Measurements from ENCODE around the gene CCP110. TPM values are rescaled to one million over a fixed set of nuclear protein-coding genes. Genes with fewer than 3 reads are reported as not detected.

Gene CCP110
- polyA plus RNA-seq, 1 donor (not counting 4 experiments of a cell fraction or from before 2014, with no cell fraction given): 5.5 TPM

DNA sequence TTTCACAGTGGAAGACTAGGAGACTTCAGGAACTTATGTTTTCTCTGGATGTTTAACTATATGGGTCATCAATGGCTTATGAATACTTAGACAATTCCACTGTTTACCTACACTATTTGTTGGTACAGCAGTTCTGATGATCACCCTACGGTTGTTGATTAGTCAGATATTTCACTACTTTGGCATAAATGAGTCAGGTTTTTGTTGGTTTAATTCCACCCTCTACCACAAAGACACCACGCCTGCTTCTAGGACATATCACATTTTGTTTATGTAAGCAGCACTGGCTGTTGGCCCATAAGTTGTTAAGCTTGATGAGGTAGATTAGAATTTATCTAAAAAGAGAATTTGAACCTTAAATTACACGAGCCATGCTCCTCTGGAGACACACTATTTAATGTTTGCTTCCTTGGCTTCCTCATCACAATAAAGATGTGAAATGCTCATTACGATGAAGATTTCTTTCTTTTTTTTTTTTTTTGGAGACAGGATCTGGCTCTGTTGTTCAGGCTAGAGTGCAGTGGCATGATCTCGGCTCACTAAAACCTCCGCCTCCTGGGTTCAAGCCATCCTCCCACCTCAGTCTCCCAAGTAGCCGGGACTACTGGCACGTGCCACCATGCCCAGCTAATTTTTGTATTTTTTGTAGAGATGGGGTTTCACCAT is 6.2 kb upstream of the CCP110 start:
- Histone ChIP-seq H3K9me3 (ENCODE audit: control insufficient read depth, low read depth, low read length) (no peaks in the 10 kb centered on the region), H3K4me2 (ENCODE audit: control insufficient read depth, extremely low read depth, insufficient read depth, low read depth, low read length) (no peak overlapping the region), H3K27ac (ENCODE audit: control insufficient read depth, insufficient read depth, low read length) (peak overlapping the region; percentile 62), H3K9me1 (ENCODE audit: control insufficient read depth, extremely low read depth, insufficient read depth, low read length) (no peaks in the 10 kb centered on the region), H4K20me1 (ENCODE audit: control insufficient read depth, extremely low read depth, insufficient read depth, low read length) (peaks cover 3% of the 10 kb centered on the region), H2AFZ (ENCODE audit: control insufficient read depth, low read length) (no peak overlapping the region), H3K9ac (ENCODE audit: control insufficient read depth, extremely low read depth, insufficient read depth, low read length) (no peak overlapping the region), H3K4me1 (ENCODE audit: control insufficient read depth, extremely low read depth, insufficient read depth, low read length) (peaks cover 22% of the 10 kb centered on the region), H3K27me3 (ENCODE audit: control insufficient read depth, extremely low read depth, insufficient read depth, low read length) (no peaks in the 10 kb centered on the region), H3K36me3 (ENCODE audit: control insufficient read depth in 2 of 2, extremely low read depth in 1 of 2, insufficient read depth in 2 of 2, low read length in 2 of 2) (peaks cover 0 to 6% of the 10 kb centered on the region in 2 experiments), H3K4me3 (ENCODE audit: control insufficient read depth in 2 of 3, extremely low read depth in 1 of 3, insufficient read depth in 2 of 3, low read depth in 1 of 3, low read length in 3 of 3) (no peak overlapping the region), H3K79me2 (ENCODE audit: control insufficient read depth, insufficient read depth, low read length) (peaks cover 33% of the 10 kb centered on the region)
- peak; percentile 40 for DNase-seq (ENCODE audit: low read depth, low spot score)
- no peak for TF ChIP-seq EZH2 (IDR thresholded peaks at IDR 0.05; ENCODE audit: low read length)
- TF ChIP-seq CTCF (optimal IDR thresholded peaks at IDR 0.05 in 1 of 3, IDR thresholded peaks at IDR 0.05 in 1 of 3, conservative IDR thresholded peaks at IDR 0.05 in 1 of 3; ENCODE audit: extremely low read depth in 1 of 3, insufficient read depth in 2 of 3, low read length in 3 of 3): no peak
- FAIRE-seq: no peak
- dilution Hi-C loops (cut with MboI; ENCODE audit: extremely low pct_ligation_motif_present, low sequenced_read_pairs): loop anchor here (25.0 kb wide), 1 partner anchor 105 kb away; the partner anchor contains the start of gene TMC5

GRCh38 chr16:19518388-19518787 is 5.4 kb upstream of the CCP110 start:
- no peaks in the 10 kb centered on the region for H3K9me3 ChIP-seq (ENCODE audit: control insufficient read depth, low read depth, low read length)
- H4K20me1 ChIP-seq (ENCODE audit: control insufficient read depth, extremely low read depth, insufficient read depth, low read length): peaks cover 3% of the 10 kb centered on the region
- TF ChIP-seq CTCF (optimal IDR thresholded peaks at IDR 0.05 in 1 of 3, IDR thresholded peaks at IDR 0.05 in 1 of 3, conservative IDR thresholded peaks at IDR 0.05 in 1 of 3; ENCODE audit: extremely low read depth in 1 of 3, insufficient read depth in 2 of 3, low read length in 3 of 3): no peak
- TF ChIP-seq EZH2 (IDR thresholded peaks at IDR 0.05; ENCODE audit: low read length): no peak
- no peaks in the 10 kb centered on the region for H3K9me1 ChIP-seq (ENCODE audit: control insufficient read depth, extremely low read depth, insufficient read depth, low read length)
- H3K9ac ChIP-seq (ENCODE audit: control insufficient read depth, extremely low read depth, insufficient read depth, low read length): no peak overlapping the region
- H3K27ac ChIP-seq (ENCODE audit: control insufficient read depth, insufficient read depth, low read length): no peak overlapping the region
- no peaks in the 10 kb centered on the region for H3K27me3 ChIP-seq (ENCODE audit: control insufficient read depth, extremely low read depth, insufficient read depth, low read length)
- FAIRE-seq: no peak
- no peak for DNase-seq (ENCODE audit: low read depth, low spot score)
- no peak overlapping the region for H3K4me2 ChIP-seq (ENCODE audit: control insufficient read depth, extremely low read depth, insufficient read depth, low read depth, low read length)
- peaks cover 25% of the 10 kb centered on the region for H3K4me1 ChIP-seq (ENCODE audit: control insufficient read depth, extremely low read depth, insufficient read depth, low read length)
- H3K4me3 ChIP-seq (ENCODE audit: control insufficient read depth in 2 of 3, extremely low read depth in 1 of 3, insufficient read depth in 2 of 3, low read depth in 1 of 3, low read length in 3 of 3): no peak overlapping the region
- H3K79me2 ChIP-seq (ENCODE audit: control insufficient read depth, insufficient read depth, low read length): peaks cover 33% of the 10 kb centered on the region
- H3K36me3 ChIP-seq (ENCODE audit: control insufficient read depth in 2 of 2, extremely low read depth in 1 of 2, insufficient read depth in 2 of 2, low read length in 2 of 2): peaks cover 0 to 6% of the 10 kb centered on the region in 2 experiments
- no peak overlapping the region for H2AFZ ChIP-seq (ENCODE audit: control insufficient read depth, low read length)
- dilution Hi-C loops (cut with MboI; ENCODE audit: extremely low pct_ligation_motif_present, low sequenced_read_pairs): loop anchor here (25.0 kb wide), 1 partner anchor 106 kb away; the partner anchor contains the start of gene TMC5
